HEK293 (cell line): ENCODE measurements around the gene TMTC1.

ENCODE experiments used
- GFI1B ChIP-seq: fragments of 450-650 bp; formaldehyde crosslinking; IDR thresholded peaks from 2 replicates; pipeline ENCODE4 v1.5.1; 2016; ENCODE audit warnings: missing biosample characterization, missing genetic modification characterization
- GLIS1 ChIP-seq: fragments of 450-650 bp; formaldehyde crosslinking; IDR thresholded peaks from 2 replicates; pipeline ENCODE4 v1.5.1; 2016; ENCODE audit warnings: missing biosample characterization, missing genetic modification characterization
- IKZF3 ChIP-seq: fragments of 450-650 bp; IDR thresholded peaks from 2 replicates; pipeline ENCODE4 v1.5.0; 2018; ENCODE audit warnings: missing biosample characterization, mild to moderate bottlenecking, missing genetic modification characterization, moderate library complexity
- MYNN ChIP-seq: fragments of 450-650 bp; formaldehyde crosslinking; IDR thresholded peaks from 2 replicates; pipeline ENCODE4 v1.5.1; 2016; ENCODE audit warnings: missing biosample characterization, missing genetic modification characterization, borderline replicate concordance
- MZF1 ChIP-seq: fragments of 450-650 bp; formaldehyde crosslinking; IDR thresholded peaks from 2 replicates; pipeline ENCODE4 v1.5.1; 2017; ENCODE audit warnings: missing biosample characterization, missing genetic modification characterization, borderline replicate concordance
- SCRT1 ChIP-seq: fragments of 450-650 bp; formaldehyde crosslinking; IDR thresholded peaks from 2 replicates; pipeline ENCODE4 v1.5.1; 2016; ENCODE audit warnings: missing biosample characterization, missing genetic modification characterization, borderline replicate concordance
- ZBTB1 ChIP-seq: fragments of 450-650 bp; formaldehyde crosslinking; IDR thresholded peaks from 2 replicates; pipeline ENCODE4 v1.5.1; 2016; ENCODE audit warnings: missing biosample characterization, missing genetic modification characterization
- ZBTB7A ChIP-seq: fragments of 450-650 bp; formaldehyde crosslinking; IDR thresholded peaks from 2 replicates; pipeline ENCODE4 v1.5.1; 2016; ENCODE audit warnings: low read depth, missing biosample characterization, missing genetic modification characterization
- ZFP69B ChIP-seq: fragments of 450-650 bp; formaldehyde crosslinking; IDR thresholded peaks from 2 replicates; pipeline ENCODE4 v1.5.1; 2016; ENCODE audit warnings: missing biosample characterization, missing genetic modification characterization
- ZNF10 ChIP-seq: fragments of 450-650 bp; formaldehyde crosslinking; IDR thresholded peaks from 2 replicates; pipeline ENCODE4 v1.5.1; 2017; ENCODE audit warnings: missing biosample characterization, missing genetic modification characterization
- ZNF132 ChIP-seq: fragments of 450-650 bp; formaldehyde crosslinking; IDR thresholded peaks from 2 replicates; pipeline ENCODE4 v1.5.1; 2017; ENCODE audit warnings: missing biosample characterization, missing genetic modification characterization, borderline replicate concordance
- ZNF19 ChIP-seq: fragments of 450-650 bp; formaldehyde crosslinking; IDR thresholded peaks from 2 replicates; pipeline ENCODE4; 2016; ENCODE audit warnings: missing biosample characterization, missing genetic modification characterization, low read depth
- ZNF214 ChIP-seq: fragments of 450-650 bp; formaldehyde crosslinking; IDR thresholded peaks from 2 replicates; pipeline ENCODE4 v1.5.1; 2017; ENCODE audit warnings: missing biosample characterization, mild to moderate bottlenecking, missing genetic modification characterization, borderline replicate concordance
- ZNF221 ChIP-seq: fragments of 450-650 bp; formaldehyde crosslinking; IDR thresholded peaks from 2 replicates; pipeline ENCODE4 v1.5.1; 2017; ENCODE audit warnings: missing biosample characterization, missing genetic modification characterization, borderline replicate concordance
- ZNF23 ChIP-seq: fragments of 450-650 bp; formaldehyde crosslinking; IDR thresholded peaks from 2 replicates; pipeline ENCODE4 v1.5.1; 2016; ENCODE audit warnings: missing biosample characterization, missing genetic modification characterization, borderline replicate concordance
- ZNF24 ChIP-seq: fragments of 450-650 bp; formaldehyde crosslinking; IDR thresholded peaks from 2 replicates; pipeline ENCODE4 v1.5.1; 2016; ENCODE audit warnings: missing biosample characterization, missing genetic modification characterization
- ZNF26 ChIP-seq: fragments of 450-650 bp; formaldehyde crosslinking; IDR thresholded peaks from 2 replicates; pipeline ENCODE4 v1.5.1; 2016; ENCODE audit warnings: missing biosample characterization, missing genetic modification characterization
- ZNF274 ChIP-seq, 2 experiments: fragments of 200-500 bp in 1 of 2; fragments of 450-650 bp in 1 of 2; sonication (Bioruptor generic) in 1 of 2; formaldehyde crosslinking in 1 of 2; IDR thresholded peaks; 2 replicates each; pipeline versions ENCODE4 v1.5.1 to v1.6.1; 2014 to 2016; ENCODE audit warnings: borderline replicate concordance in 1 of 2, inconsistent platforms in 1 of 2, low read length in 1 of 2, missing biosample characterization in 1 of 2, missing genetic modification characterization in 1 of 2
- ZNF366 ChIP-seq: fragments of 450-650 bp; formaldehyde crosslinking; conservative IDR thresholded peaks from 2 replicates; pipeline ENCODE4 v1.5.1; 2016; ENCODE audit warnings: missing biosample characterization, missing genetic modification characterization
- ZNF404 ChIP-seq: fragments of 450-650 bp; formaldehyde crosslinking; IDR thresholded peaks from 2 replicates; pipeline ENCODE4 v1.5.1; 2017; ENCODE audit warnings: missing biosample characterization, missing genetic modification characterization
- ZNF518A ChIP-seq: fragments of 450-650 bp; formaldehyde crosslinking; conservative IDR thresholded peaks from 2 replicates; pipeline ENCODE4 v1.5.1; 2016; ENCODE audit warnings: low read depth, missing biosample characterization, missing genetic modification characterization
- ZNF596 ChIP-seq: fragments of 450-650 bp; IDR thresholded peaks from 2 replicates; pipeline ENCODE4 v1.5.0; 2018; ENCODE audit warnings: missing biosample characterization, mild to moderate bottlenecking, missing genetic modification characterization, moderate library complexity
- ZNF629 ChIP-seq: fragments of 450-650 bp; formaldehyde crosslinking; IDR thresholded peaks from 2 replicates; pipeline ENCODE4 v1.5.1; 2017; ENCODE audit warnings: missing biosample characterization, missing genetic modification characterization
- TF ChIP-seq, protein P1 (sequence below): fragments of 450-650 bp; formaldehyde crosslinking; optimal IDR thresholded peaks from 2 replicates; pipeline ENCODE3; 2016; ENCODE audit warnings: missing biosample characterization, mild to moderate bottlenecking, missing genetic modification characterization
- TF ChIP-seq, protein P2 (sequence below): fragments of 450-650 bp; formaldehyde crosslinking; IDR thresholded peaks from 2 replicates; pipeline ENCODE4 v1.5.1; 2016; ENCODE audit warnings: missing biosample characterization, missing genetic modification characterization
- TF ChIP-seq, protein P3 (sequence below): fragments of 450-650 bp; formaldehyde crosslinking; IDR thresholded peaks from 2 replicates; pipeline ENCODE4; 2016; ENCODE audit warnings: missing biosample characterization, missing genetic modification characterization
- TF ChIP-seq, protein P4 (sequence below): fragments of 450-650 bp; formaldehyde crosslinking; IDR thresholded peaks from 2 replicates; pipeline ENCODE4 v1.5.1; 2017; ENCODE audit warnings: missing biosample characterization, missing genetic modification characterization

Gene TMTC1

GRCh38 chr12:29783773-29784666 is at the start of gene TMTC1 (continued):
- TF ChIP-seq ZNF214 (no peak), ZBTB7A (tag by site-specific recombination) (no peak), ZNF274 (IDR thresholded peaks at IDR 0.05; ENCODE audit: low read length) (no peak), ZNF274 (tag by site-specific recombination; IDR thresholded peaks at IDR 0.05; ENCODE audit: borderline replicate concordance) (no peak), ZNF19 (tag by site-specific recombination) (no peak), GLIS1 (tag by site-specific recombination) (peak; percentile 37; the same call in 1 of the 2 replicates), MZF1 (tag by site-specific recombination) (no peak), ZNF26 (no peak), ZNF132 (tag by site-specific recombination) (no peak), ZNF596 (tag by site-specific recombination) (0 out of 2 replicates have a peak, but pooled peaks have one; percentile 25), SCRT1 (no peak), ZNF629 (tag by site-specific recombination) (no peak), ZNF518A (no peak), ZNF10 (tag by site-specific recombination) (no peak), ZBTB1 (peak; percentile 44; the same call in 1 of the 2 replicates), IKZF3 (peak; percentile 72), ZNF404 (tag by site-specific recombination) (no peak), ZNF23 (tag by site-specific recombination) (no peak), ZFP69B (tag by site-specific recombination) (no peak), ZNF221 (tag by site-specific recombination) (no peak), GFI1B (tag by site-specific recombination) (no peak), ZNF366 (tag by site-specific recombination) (no peak), MYNN (tag by site-specific recombination) (no peak), ZNF24 (tag by site-specific recombination) (no peak)
- TF ChIP-seq, protein P1, sequence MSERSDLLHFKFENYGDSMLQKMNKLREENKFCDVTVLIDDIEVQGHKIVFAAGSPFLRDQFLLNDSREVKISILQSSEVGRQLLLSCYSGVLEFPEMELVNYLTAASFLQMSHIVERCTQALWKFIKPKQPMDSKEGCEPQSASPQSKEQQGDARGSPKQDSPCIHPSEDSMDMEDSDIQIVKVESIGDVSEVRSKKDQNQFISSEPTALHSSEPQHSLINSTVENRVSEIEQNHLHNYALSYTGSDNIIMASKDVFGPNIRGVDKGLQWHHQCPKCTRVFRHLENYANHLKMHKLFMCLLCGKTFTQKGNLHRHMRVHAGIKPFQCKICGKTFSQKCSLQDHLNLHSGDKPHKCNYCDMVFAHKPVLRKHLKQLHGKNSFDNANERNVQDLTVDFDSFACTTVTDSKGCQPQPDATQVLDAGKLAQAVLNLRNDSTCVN (tag by site-specific recombination), result peak; percentile 72
- TF ChIP-seq, protein P2, sequence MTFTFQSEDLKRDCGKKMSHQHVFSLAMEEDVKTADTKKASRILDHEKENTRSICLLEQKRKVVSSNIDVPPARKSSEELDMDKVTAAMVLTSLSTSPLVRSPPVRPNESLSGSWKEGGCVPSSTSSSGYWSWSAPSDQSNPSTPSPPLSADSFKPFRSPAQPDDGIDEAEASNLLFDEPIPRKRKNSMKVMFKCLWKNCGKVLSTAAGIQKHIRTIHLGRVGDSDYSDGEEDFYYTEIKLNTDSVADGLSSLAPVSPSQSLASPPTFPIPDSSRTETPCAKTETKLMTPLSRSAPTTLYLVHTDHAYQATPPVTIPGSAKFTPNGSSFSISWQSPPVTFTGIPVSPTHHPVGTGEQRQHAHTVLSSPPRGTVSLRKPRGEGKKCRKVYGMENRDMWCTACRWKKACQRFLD, result no peak
- TF ChIP-seq, protein P3, sequence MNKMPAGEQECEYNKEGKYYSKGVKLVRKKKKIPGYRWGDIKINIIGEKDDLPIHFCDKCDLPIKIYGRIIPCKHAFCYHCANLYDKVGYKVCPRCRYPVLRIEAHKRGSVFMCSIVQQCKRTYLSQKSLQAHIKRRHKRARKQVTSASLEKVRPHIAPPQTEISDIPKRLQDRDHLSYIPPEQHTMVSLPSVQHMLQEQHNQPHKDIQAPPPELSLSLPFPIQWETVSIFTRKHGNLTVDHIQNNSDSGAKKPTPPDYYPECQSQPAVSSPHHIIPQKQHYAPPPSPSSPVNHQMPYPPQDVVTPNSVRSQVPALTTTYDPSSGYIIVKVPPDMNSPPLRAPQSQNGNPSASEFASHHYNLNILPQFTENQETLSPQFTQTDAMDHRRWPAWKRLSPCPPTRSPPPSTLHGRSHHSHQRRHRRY (tag by site-specific recombination), result no peak
- TF ChIP-seq, protein P4, sequence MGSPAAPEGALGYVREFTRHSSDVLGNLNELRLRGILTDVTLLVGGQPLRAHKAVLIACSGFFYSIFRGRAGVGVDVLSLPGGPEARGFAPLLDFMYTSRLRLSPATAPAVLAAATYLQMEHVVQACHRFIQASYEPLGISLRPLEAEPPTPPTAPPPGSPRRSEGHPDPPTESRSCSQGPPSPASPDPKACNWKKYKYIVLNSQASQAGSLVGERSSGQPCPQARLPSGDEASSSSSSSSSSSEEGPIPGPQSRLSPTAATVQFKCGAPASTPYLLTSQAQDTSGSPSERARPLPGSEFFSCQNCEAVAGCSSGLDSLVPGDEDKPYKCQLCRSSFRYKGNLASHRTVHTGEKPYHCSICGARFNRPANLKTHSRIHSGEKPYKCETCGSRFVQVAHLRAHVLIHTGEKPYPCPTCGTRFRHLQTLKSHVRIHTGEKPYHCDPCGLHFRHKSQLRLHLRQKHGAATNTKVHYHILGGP (tag by site-specific recombination), result no peak
